D721Med (cell line): ENCODE results near the gene ZCCHC14.

ENCODE experiments used
- DNase-seq: peaks from one replicate; pipeline ENCODE4 v3.0.0; 2011; ENCODE audit warnings: low spot score; ENCODE audit not compliant: insufficient read length
- FAIRE-seq: peaks from 2 replicates; lab custom pipeline; 2011; peaks lifted over from hg19 to GRCh38; lab: Jason Lieb, UNC
- CTCF ChIP-seq: IDR thresholded peaks from 2 replicates; pipeline ENCODE4 v1.5.1; 2012; ENCODE audit warnings: mild to moderate bottlenecking, control low read depth; ENCODE audit not compliant: insufficient read depth; ENCODE audit errors: missing control alignments

The ZCCHC14 gene

GRCh38 chr16:87375426-87376135, 117.2 kb downstream of the ZCCHC14 start:
- no peak for TF ChIP-seq CTCF
- FAIRE-seq (no peak), DNase-seq (no peak)

GRCh38 chr16:87374313-87374712, 118.5 kb downstream of the ZCCHC14 start:
- no peak for FAIRE-seq
- no peak for DNase-seq
- TF ChIP-seq CTCF, result no peak

GRCh38 chr16:87372305-87372704, 120.5 kb downstream of the ZCCHC14 start:
- DNase-seq (no peak), FAIRE-seq (no peak)
- TF ChIP-seq CTCF, result no peak

- FAIRE-seq (no peak), DNase-seq (no peak)
- no peak for TF ChIP-seq CTCF
Measured at GRCh38 chr16:87371261-87371866, 121.5 kb downstream of the ZCCHC14 start.

- DNase-seq (no peak), FAIRE-seq (no peak)
- no peak for TF ChIP-seq CTCF
Measured at GRCh38 chr16:87369796-87370719, 122.8 kb downstream of the ZCCHC14 start.

GRCh38 chr16:87369117-87369765, 123.6 kb downstream of the ZCCHC14 start:
- no peak for DNase-seq
- no peak for FAIRE-seq
- TF ChIP-seq CTCF, result no peak
